Measurements from ENCODE around the gene SEZ6L. TPM values are rescaled to one million over a fixed set of nuclear protein-coding genes. Genes with fewer than 3 reads are reported as not detected.

SEZ6L gene
- total and polyA plus RNA-seq, 10 of the 15 experiments (the other 5 are each of a cell fraction or from before 2014, with no cell fraction given): not detected

- ATAC-seq: no peak
- no peak for DNase-seq (ENCODE audit: low read depth, low spot score)
- H3K4me2 ChIP-seq (ENCODE audit: control insufficient read depth, insufficient read depth): no peak overlapping the region
- no peaks in the 10 kb centered on the region for H3K9me3 ChIP-seq (replicated peaks; ENCODE audit: control insufficient read depth, insufficient read depth, low read length)
- H3K4me1 ChIP-seq (ENCODE audit: control insufficient read depth, insufficient read depth, low read length): no peaks in the 10 kb centered on the region
- no peak for FAIRE-seq
- H3K4me3 ChIP-seq: no peak overlapping the region
- intact Hi-C loops (cut with micrococcal nuclease; ENCODE audit: unreplicated experiment): no loop called here
- no TSS peak for BruUV-seq (replicated peaks)
- no peaks in the 10 kb centered on the region for H3K79me2 ChIP-seq (ENCODE audit: control insufficient read depth, insufficient read depth, low read length)
- no peaks in the 10 kb centered on the region for H3K27me3 ChIP-seq (replicated peaks in 1 of 2; ENCODE audit: control insufficient read depth in 2 of 2, insufficient read depth in 2 of 2, low read length in 1 of 2)
- H4K20me1 ChIP-seq (ENCODE audit: control insufficient read depth, insufficient read depth): no peaks in the 10 kb centered on the region
- SMC1A ChIA-PET (ENCODE audit: uncharacterized antibody, unreplicated experiment): no interaction called here
- TF ChIP-seq ESRRA (IDR thresholded peaks at IDR 0.05; ENCODE audit: low read length) (no peak), NFIC (IDR thresholded peaks at IDR 0.05; ENCODE audit: low read depth, low read length) (no peak), ZNF24 (IDR thresholded peaks at IDR 0.05) (no peak), ZZZ3 (IDR thresholded peaks at IDR 0.05; ENCODE audit: control insufficient read depth, insufficient read length, low read depth) (no peak), ATF2 (IDR thresholded peaks at IDR 0.05; ENCODE audit: low read length) (no peak), EED (IDR thresholded peaks at IDR 0.05; ENCODE audit: low read depth) (no peak)
- H3K36me3 ChIP-seq (ENCODE audit: control insufficient read depth in 2 of 2, insufficient read depth in 2 of 2, low read length in 1 of 2): no peaks in the 10 kb centered on the region
- no peak overlapping the region for H2AFZ ChIP-seq (ENCODE audit: control insufficient read depth, low read depth, low read length)
- POLR2A ChIA-PET: no interaction called here
- 72% methylated on average over 20 of the region's 20 CpGs for WGBS (ENCODE audit: insufficient coverage, insufficient replicate concordance, low lambda C conversion rate, missing lambda C conversion rate)
- H3K9ac ChIP-seq (ENCODE audit: control insufficient read depth, insufficient read depth, low read length): no peak overlapping the region
- no peak overlapping the region for H3K27ac ChIP-seq (ENCODE audit: control insufficient read depth, insufficient read depth)
- in situ Hi-C loops (cut with MboI): no loop called here
- CTCF ChIA-PET: interaction anchor here (1.9 to 3.4 kb wide), 2 partner anchors 12 to 24 kb away, joined by 6 to 26 read pairs; no protein-coding TSS in a partner anchor
- RAD21 ChIA-PET (ENCODE audit: unreplicated experiment): no interaction called here
Measured at GRCh38 chr22:26354707-26355106, 185.4 kb downstream of the SEZ6L start.

- Histone ChIP-seq H3K27me3 (replicated peaks in 1 of 2; ENCODE audit: control insufficient read depth in 2 of 2, insufficient read depth in 2 of 2, low read length in 1 of 2) (no peaks in the 10 kb centered on the region), H2AFZ (ENCODE audit: control insufficient read depth, low read depth, low read length) (no peak overlapping the region), H3K4me1 (ENCODE audit: control insufficient read depth, insufficient read depth, low read length) (no peaks in the 10 kb centered on the region), H3K27ac (ENCODE audit: control insufficient read depth, insufficient read depth) (no peak overlapping the region), H3K4me3 (no peak overlapping the region), H3K9ac (ENCODE audit: control insufficient read depth, insufficient read depth, low read length) (no peak overlapping the region), H3K4me2 (ENCODE audit: control insufficient read depth, insufficient read depth) (no peak overlapping the region), H3K79me2 (ENCODE audit: control insufficient read depth, insufficient read depth, low read length) (no peaks in the 10 kb centered on the region), H3K36me3 (ENCODE audit: control insufficient read depth in 2 of 2, insufficient read depth in 2 of 2, low read length in 1 of 2) (no peaks in the 10 kb centered on the region), H4K20me1 (ENCODE audit: control insufficient read depth, insufficient read depth) (no peaks in the 10 kb centered on the region), H3K9me3 (replicated peaks; ENCODE audit: control insufficient read depth, insufficient read depth, low read length) (no peaks in the 10 kb centered on the region)
- RAD21 ChIA-PET (ENCODE audit: unreplicated experiment): no interaction called here
- WGBS (ENCODE audit: insufficient coverage, insufficient replicate concordance, low lambda C conversion rate, missing lambda C conversion rate): 0% methylated on average over 2 of the region's 2 CpGs
- DNase-seq (ENCODE audit: low read depth, low spot score) (no peak), FAIRE-seq (no peak), ATAC-seq (no peak)
- SMC1A ChIA-PET (ENCODE audit: uncharacterized antibody, unreplicated experiment): no interaction called here
- CTCF ChIA-PET: interaction anchor here (0.9 to 3.4 kb wide), 5 partner anchors 9 to 125 kb away, joined by 3 to 26 read pairs (median 3); no protein-coding TSS in a partner anchor
- in situ Hi-C loops (cut with MboI): no loop called here
- POLR2A ChIA-PET: no interaction called here
- intact Hi-C loops (cut with micrococcal nuclease; ENCODE audit: unreplicated experiment): no loop called here
- BruUV-seq (replicated peaks): no TSS peak
- TF ChIP-seq IRF5 (IDR thresholded peaks at IDR 0.05; ENCODE audit: borderline replicate concordance) (no peak), SIN3A (IDR thresholded peaks at IDR 0.05; ENCODE audit: low read depth, low read length) (no peak), RAD21 (IDR thresholded peaks at IDR 0.05; ENCODE audit: insufficient read depth, low read depth, low read length) (no peak), BHLHE40 (IDR thresholded peaks at IDR 0.05; ENCODE audit: borderline replicate concordance in 1 of 2, low read depth in 2 of 2, low read length in 1 of 2) (no peak), CTCF (IDR thresholded peaks at IDR 0.05 in 2 of 3, conservative IDR thresholded peaks at IDR 0.05 in 1 of 3; ENCODE audit: control insufficient read depth in 2 of 3, extremely low read depth in 1 of 3, insufficient read depth in 1 of 3, low read depth in 3 of 3, low read length in 3 of 3) (no peak), WRNIP1 (IDR thresholded peaks at IDR 0.05; ENCODE audit: borderline replicate concordance, low read depth, low read length) (no peak), RCOR1 (conservative IDR thresholded peaks at IDR 0.05; ENCODE audit: low read depth, low read length) (no peak), NFIC (IDR thresholded peaks at IDR 0.05; ENCODE audit: low read depth, low read length) (no peak), MEF2B (IDR thresholded peaks at IDR 0.05; ENCODE audit: partially characterized antibody, poor library complexity, severe bottlenecking) (no peak)
Measured at GRCh38 chr22:26357281-26357680, 188.0 kb downstream of the SEZ6L start.
